H1 (cell line): ENCODE data around the gene FAS. TPM values are rescaled to one million over a fixed set of nuclear protein-coding genes. Genes with fewer than 3 reads are reported as not detected.
"Not testable (repeated sequence)": the region's sequence is repeated elsewhere in the genome, so short reads cannot be mapped to it uniquely, and the experiment has no call there.

ENCODE experiments used
- CTCF ChIA-PET: fragments of 300-600 bp; sonication (Branson Sonifier 250); formaldehyde crosslinking; loops from one replicate; lab custom pipeline; 2021; ENCODE audit not compliant: partially characterized antibody; lab: Charles Lee
- POLR2A ChIA-PET: fragments of 300-600 bp; sonication (Branson Sonifier 250); formaldehyde crosslinking; loops from one replicate; lab custom pipeline; 2021; ENCODE audit warnings: inconsistent platforms; ENCODE audit not compliant: partially characterized antibody; lab: Charles Lee
- DNase-seq, 2 experiments: peaks; one replicate each; pipeline versions ENCODE4 v3.0.0 to v3.0.0-alpha.2; 2010 to 2022; ENCODE audit warnings: low spot score in 2 of 2, low read depth in 1 of 2, mixed read lengths in 1 of 2
- FAIRE-seq: peaks from 2 replicates; lab custom pipeline; 2011; peaks lifted over from hg19 to GRCh38; lab: Jason Lieb, UNC
- H2AFZ ChIP-seq: 2 replicates; pipeline ENCODE4 v1.8.1; 2012; ENCODE audit warnings: low read length, inconsistent platforms
- H2AK5ac ChIP-seq: 2 replicates; pipeline ENCODE4 v1.6.1; 2013; ENCODE audit warnings: low read depth, low read length
- H2BK120ac ChIP-seq: replicated peaks from 2 replicates; pipeline ENCODE3; 2013; ENCODE audit warnings: low read depth, low read length, inconsistent platforms
- H2BK12ac ChIP-seq: 2 replicates; pipeline ENCODE4 v1.6.1; 2013; ENCODE audit warnings: low read depth, low read length
- H2BK15ac ChIP-seq: 2 replicates; pipeline ENCODE4 v1.6.1; 2013; ENCODE audit warnings: low read length
- H2BK20ac ChIP-seq: 2 replicates; pipeline ENCODE4 v1.6.1; 2013; ENCODE audit warnings: low read length
- H2BK5ac ChIP-seq: 2 replicates; pipeline ENCODE4 v1.6.1; 2013; ENCODE audit warnings: low read depth, low read length
- H3K14ac ChIP-seq: 2 replicates; pipeline ENCODE4 v1.6.1; 2013; ENCODE audit warnings: inconsistent platforms; ENCODE audit not compliant: insufficient read length
- H3K18ac ChIP-seq: 2 replicates; pipeline ENCODE4 v1.6.1; 2013; ENCODE audit warnings: low read length; ENCODE audit errors: extremely low read depth
- H3K23ac ChIP-seq: 2 replicates; pipeline ENCODE4 v1.6.1; 2013; ENCODE audit warnings: inconsistent platforms; ENCODE audit not compliant: insufficient read length
- H3K23me2 ChIP-seq: 2 replicates; pipeline ENCODE4 v1.6.1; 2013; ENCODE audit warnings: low read depth, low read length
- H3K27ac ChIP-seq: 2 replicates; pipeline ENCODE4 v1.6.1; 2011; ENCODE audit warnings: low read depth, low read length, inconsistent platforms
- H3K27me3 ChIP-seq, 4 experiments: replicated peaks in 1 of 4; 1 replicate in 1 of 4; 2 replicates in 3 of 4; pipeline versions ENCODE4 v1.6.1 to v1.8.1; 2011 to 2013; ENCODE audit warnings: low read length in 3 of 4, mild to moderate bottlenecking in 3 of 4, inconsistent platforms in 2 of 4, mixed read lengths in 2 of 4, moderate library complexity in 1 of 4; ENCODE audit not compliant: control insufficient read depth in 3 of 4, insufficient read depth in 3 of 4; ENCODE audit errors: extremely low read depth in 1 of 4
- H3K36me3 ChIP-seq, 4 experiments: 2 replicates each; pipeline versions ENCODE4 v1.6.1 to v1.8.1; 2011 to 2013; ENCODE audit warnings: mild to moderate bottlenecking in 4 of 4, low read length in 3 of 4, moderate library complexity in 2 of 4, control low read depth in 1 of 4, inconsistent platforms in 1 of 4; ENCODE audit not compliant: insufficient read depth in 4 of 4, control insufficient read depth in 2 of 4
- H3K4ac ChIP-seq: replicated peaks from 2 replicates; pipeline ENCODE3; 2013; ENCODE audit warnings: low read length, low read depth, mixed read lengths, inconsistent platforms; ENCODE audit not compliant: insufficient read length
- H3K4me1 ChIP-seq, 4 experiments: replicated peaks in 1 of 4; 1 replicate in 1 of 4; 2 replicates in 3 of 4; pipeline versions ENCODE4 v1.6.1 to v1.8.1; 2011 to 2013; ENCODE audit warnings: low read length in 3 of 4, inconsistent platforms in 2 of 4, mixed read lengths in 1 of 4; ENCODE audit not compliant: insufficient read depth in 4 of 4, control insufficient read depth in 3 of 4
- H3K4me2 ChIP-seq, 2 experiments: 2 replicates each; pipeline versions ENCODE4 v1.6.1 to v1.8.1; 2011 to 2013; ENCODE audit warnings: low read depth in 2 of 2, low read length in 2 of 2, control low read depth in 1 of 2, inconsistent platforms in 1 of 2, mild to moderate bottlenecking in 1 of 2; ENCODE audit not compliant: insufficient read depth in 1 of 2
- H3K4me3 ChIP-seq, 4 experiments: fragments of 200-600, 300-600 bp in 1 of 4; sonication (generic), shearing (Covaris generic), sonication (Bioruptor Twin) in 1 of 4; 2 replicates each; pipeline versions ENCODE4 v1.5.1 to v1.8.1; 2011 to 2016; ENCODE audit warnings: low read length in 4 of 4, low read depth in 3 of 4, control low read depth in 2 of 4, inconsistent platforms in 2 of 4, mild to moderate bottlenecking in 2 of 4, mixed read lengths in 1 of 4, moderate library complexity in 1 of 4; ENCODE audit not compliant: insufficient read depth in 2 of 4; ENCODE audit errors: extremely low read depth in 1 of 4
- H3K56ac ChIP-seq: replicated peaks from 2 replicates; pipeline ENCODE3; 2013; ENCODE audit warnings: low read depth, mild to moderate bottlenecking, mixed read lengths, low read length, inconsistent platforms; ENCODE audit not compliant: insufficient read length
- H3K79me1 ChIP-seq: 2 replicates; pipeline ENCODE4 v1.6.1; 2013; ENCODE audit warnings: low read depth, low read length, control low read depth
- H3K79me2 ChIP-seq, 2 experiments: 2 replicates each; pipeline versions ENCODE4 v1.6.1 to v1.8.1; 2012 to 2013; ENCODE audit warnings: low read length in 2 of 2, mild to moderate bottlenecking in 2 of 2, inconsistent platforms in 1 of 2; ENCODE audit not compliant: insufficient read depth in 2 of 2, control insufficient read depth in 1 of 2
- H3K9ac ChIP-seq, 4 experiments: replicated peaks in 1 of 4; 1 replicate in 1 of 4; 2 replicates in 3 of 4; pipeline versions ENCODE4 v1.6.1 to v1.8.1; 2011 to 2013; ENCODE audit warnings: low read depth in 3 of 4, low read length in 3 of 4, control low read depth in 2 of 4, mild to moderate bottlenecking in 2 of 4, moderate library complexity in 2 of 4, inconsistent platforms in 1 of 4; ENCODE audit errors: extremely low read depth in 1 of 4
- H3K9me3 ChIP-seq, 2 experiments: 2 replicates each; pipeline versions ENCODE4 v1.6.1 to v1.8.1; 2012 to 2013; ENCODE audit warnings: mild to moderate bottlenecking in 2 of 2, moderate library complexity in 2 of 2, control low read depth in 1 of 2, inconsistent platforms in 1 of 2, low read depth in 1 of 2, low read length in 1 of 2, mixed read lengths in 1 of 2; ENCODE audit not compliant: insufficient read depth in 2 of 2
- H4K20me1 ChIP-seq, 2 experiments: replicated peaks in 1 of 2; 2 replicates each; pipeline versions ENCODE3 to v1.8.1; 2011 to 2013; ENCODE audit warnings: inconsistent platforms in 2 of 2, low read length in 2 of 2, mild to moderate bottlenecking in 1 of 2; ENCODE audit not compliant: insufficient read depth in 2 of 2, control insufficient read depth in 1 of 2
- H4K5ac ChIP-seq: 2 replicates; pipeline ENCODE4 v1.6.1; 2013; ENCODE audit warnings: low read length, low read depth, mixed read lengths, inconsistent platforms; ENCODE audit not compliant: insufficient read length
- H4K8ac ChIP-seq: 2 replicates; pipeline ENCODE4 v1.8.0; 2013; ENCODE audit warnings: mild to moderate bottlenecking, moderate library complexity, low read length, inconsistent platforms; ENCODE audit not compliant: insufficient read depth; ENCODE audit errors: extremely low read depth
- H4K91ac ChIP-seq: replicated peaks from 2 replicates; pipeline ENCODE3; 2013; ENCODE audit warnings: low read length, mixed read lengths, inconsistent platforms; ENCODE audit not compliant: insufficient read length
- WGBS, 2 experiments: shearing (Covaris generic) in 1 of 2; methylation state at CpG; one replicate each; pipeline versions ENCODE4 v1.1.6 to v1.1.7; 2013 to 2015; ENCODE audit warnings: low lambda C conversion rate in 2 of 2, mixed read lengths in 2 of 2, inconsistent platforms in 1 of 2, low coverage in 1 of 2, missing lambda C conversion rate in 1 of 2; ENCODE audit not compliant: insufficient replicate concordance in 2 of 2, insufficient coverage in 1 of 2, insufficient read length in 1 of 2; ENCODE audit errors: extremely low coverage in 1 of 2, missing lambda C conversion rate in 1 of 2; 5-methylcytosine and 5-hydroxymethylcytosine counted together
- polyA plus RNA-seq, 7 experiments: library from polyadenylated mRNA; depleted of rRNA in 3 of 7; stranded (reverse) in 5 of 7; unstranded in 2 of 7; fragments of >200 nt in 5 of 7; fragments of 200-250 nt in 2 of 7; gene quantifications; 1 replicate in 5 of 7; 2 replicates in 1 of 7; 4 replicates in 1 of 7; pipeline versions ENCODE4 v1.2.1 to v1.2.3, GENCODE V29; 2011 to 2013; ENCODE audit warnings: missing spikeins in 2 of 7, mixed read lengths in 2 of 7
- total RNA-seq: library from RNA; stranded (reverse); fragmentation: NEBNext Ultra II Directional; extraction: Animal tissue kit (Norgen Biotek cat#: 25700); gene quantifications from 2 replicates; pipeline ENCODE4 v1.2.1, GENCODE V29; 2021

FAS gene
- total and polyA plus RNA-seq, 2 of the 8 experiments (the other 6 are each of a cell fraction or from before 2014, with no cell fraction given): 4.0 to 6.7 TPM

DNA sequence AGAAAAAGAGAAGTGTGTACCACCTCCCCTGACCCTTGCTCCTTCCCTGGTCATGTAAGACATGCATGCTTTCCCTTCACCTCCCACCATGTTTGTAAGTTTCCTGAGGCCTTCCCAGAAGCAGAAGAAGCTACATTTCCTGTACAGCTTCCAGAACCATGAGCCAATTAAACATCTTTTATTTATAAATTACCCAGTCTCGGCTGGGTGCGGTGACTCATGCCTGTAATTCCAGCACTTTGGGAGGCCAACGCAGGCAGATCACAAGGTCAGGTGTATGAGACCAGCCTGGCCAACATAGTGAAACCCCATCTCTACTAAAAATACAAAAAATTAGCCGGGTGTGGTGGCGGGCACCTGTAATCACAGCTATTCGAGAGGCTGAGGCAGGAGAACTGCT, 30.9 kb downstream of the FAS start:
- H3K79me2 ChIP-seq, H3K9ac ChIP-seq, H2BK12ac ChIP-seq, H4K5ac ChIP-seq, H3K4me3 ChIP-seq, H2BK120ac ChIP-seq, H3K27me3 ChIP-seq, H2AK5ac ChIP-seq, H3K4me1 ChIP-seq, H3K18ac ChIP-seq, H3K14ac ChIP-seq, H2BK20ac ChIP-seq, H2BK15ac ChIP-seq, POLR2A ChIA-PET, DNase-seq, H4K20me1 ChIP-seq, H3K27ac ChIP-seq, H3K23ac ChIP-seq, H4K91ac ChIP-seq, H3K79me1 ChIP-seq, FAIRE-seq, H3K56ac ChIP-seq, H3K23me2 ChIP-seq, H3K9me3 ChIP-seq, H3K4me2 ChIP-seq, H3K4ac ChIP-seq, H3K36me3 ChIP-seq, H4K8ac ChIP-seq, H2AFZ ChIP-seq, H2BK5ac ChIP-seq: not testable (repeated sequence)
- CTCF ChIA-PET: interaction anchor here (1.0 to 3.3 kb wide), 5 partner anchors 8 to 196 kb away, joined by 3 to 14 read pairs (median 8); no protein-coding TSS in a partner anchor
- WGBS, 2 experiments: 98% methylated on average over 6 of the region's 6 CpGs; no CpG with 5 or more reads in 1 of the 2 experiments
